GM12878 (cell line): Measurements from ENCODE around the gene MTRR. TPM values are rescaled to one million over a fixed set of nuclear protein-coding genes. Genes with fewer than 3 reads are reported as not detected.
A peak's percentile ranks its signal among the peaks of the same experiment; 100 is the strongest.
"Not testable (repeated sequence)": the region's sequence is repeated elsewhere in the genome, so short reads cannot be mapped to it uniquely, and the experiment has no call there.

Experiments used
- ATAC-seq: fragments of 200-7000 bp; cut with Tn5 transposase; 3 replicates; pipeline ENCODE4 v1.9.1; 2020; ENCODE audit warnings: mild to moderate bottlenecking, moderate library complexity
- BruUV-seq: library from RNA; stranded (reverse); fragments of 400-500 nt; replicated peaks from 2 replicates; lab custom pipeline; 2021; lab: Mats Ljungman, UMichigan
- CTCF ChIA-PET: fragments of 300-600 bp; sonication (Branson Sonifier 250); formaldehyde crosslinking; extraction: SDS; loops from one replicate; lab custom pipeline; 2021; ENCODE audit warnings: inconsistent platforms; lab: Yijun Ruan, JAX
- POLR2A ChIA-PET: fragments of 350-600 bp; formaldehyde crosslinking; extraction: SDS; loops from one replicate; lab custom pipeline; 2021; ENCODE audit warnings: inconsistent platforms; lab: Charles Lee
- RAD21 ChIA-PET: fragments of 300-600 bp; sonication (Branson Sonifier 250); formaldehyde crosslinking; loops from one replicate; lab custom pipeline; 2023; ENCODE audit warnings: antibody characterized with exemption; ENCODE audit not compliant: unreplicated experiment; lab: Charles Lee
- SMC1A ChIA-PET: fragments of 300-600 bp; sonication (Branson Sonifier 250); formaldehyde crosslinking; loops from one replicate; lab custom pipeline; 2023; ENCODE audit not compliant: unreplicated experiment, uncharacterized antibody; lab: Charles Lee
- DNase-seq: peaks from one replicate; pipeline ENCODE4 v3.0.0-alpha.2; 2011; ENCODE audit warnings: low read depth, low spot score
- FAIRE-seq: peaks from 3 replicates; lab custom pipeline; 2011; peaks lifted over from hg19 to GRCh38; lab: Jason Lieb, UNC
- H2AFZ ChIP-seq: 2 replicates; pipeline ENCODE4 v1.6.0; 2011; ENCODE audit warnings: low read depth, low read length, control low read depth; ENCODE audit not compliant: control insufficient read depth
- H3K27ac ChIP-seq: 2 replicates; pipeline ENCODE4 v1.5.1; 2011; ENCODE audit warnings: control low read depth; ENCODE audit not compliant: control insufficient read depth, insufficient read depth
- H3K27me3 ChIP-seq, 2 experiments: replicated peaks in 1 of 2; 2 replicates each; pipeline versions ENCODE4 v1.6.0 to v1.6.1; 2011; ENCODE audit warnings: low read length in 1 of 2; ENCODE audit not compliant: control insufficient read depth in 2 of 2, insufficient read depth in 2 of 2
- H3K36me3 ChIP-seq, 2 experiments: 2 replicates each; pipeline ENCODE4 v1.5.1; 2011; ENCODE audit warnings: low read length in 1 of 2; ENCODE audit not compliant: control insufficient read depth in 2 of 2, insufficient read depth in 2 of 2
- H3K4me1 ChIP-seq: 2 replicates; pipeline ENCODE4 v1.6.1; 2011; ENCODE audit warnings: mild to moderate bottlenecking, low read length, moderate library complexity, mixed read lengths; ENCODE audit not compliant: control insufficient read depth, insufficient read depth
- H3K4me2 ChIP-seq: 2 replicates; pipeline ENCODE4 v1.6.0; 2011; ENCODE audit warnings: control low read depth; ENCODE audit not compliant: control insufficient read depth, insufficient read depth
- H3K4me3 ChIP-seq: fragments of 200-600 bp; sonication (generic); 2 replicates; pipeline ENCODE4 v1.5.1; 2016
- H3K79me2 ChIP-seq: 2 replicates; pipeline ENCODE4 v1.6.0; 2011; ENCODE audit warnings: low read length; ENCODE audit not compliant: control insufficient read depth, insufficient read depth
- H3K9ac ChIP-seq: 2 replicates; pipeline ENCODE4 v1.8.0; 2011; ENCODE audit warnings: low read length, control low read depth, mixed read lengths; ENCODE audit not compliant: control insufficient read depth, insufficient read depth
- H3K9me3 ChIP-seq: replicated peaks from 3 replicates; pipeline ENCODE4 v1.5.1; 2011; ENCODE audit warnings: mild to moderate bottlenecking, low read length; ENCODE audit not compliant: control insufficient read depth, insufficient read depth
- H4K20me1 ChIP-seq: 2 replicates; pipeline ENCODE4 v1.6.0; 2011; ENCODE audit not compliant: control insufficient read depth, insufficient read depth
- BHLHE40 ChIP-seq, 2 experiments: fragments of 450-650 bp in 1 of 2; IDR thresholded peaks; 2 replicates each; pipeline ENCODE4 v1.6.1; 2011 to 2017; ENCODE audit warnings: low read depth in 2 of 2, borderline replicate concordance in 1 of 2, improper control_type of control experiment in 1 of 2, low read length in 1 of 2, mild to moderate bottlenecking in 1 of 2
- GATAD2B ChIP-seq: fragments of 450-650 bp; conservative IDR thresholded peaks from 2 replicates; pipeline ENCODE4 v1.6.1; 2017; ENCODE audit warnings: low read depth, mild to moderate bottlenecking, moderate library complexity
- IKZF1 ChIP-seq: fragments of 450-650 bp; conservative IDR thresholded peaks from 2 replicates; pipeline ENCODE4 v1.6.1; 2017; ENCODE audit warnings: antibody characterized with exemption, mild to moderate bottlenecking
- IKZF2 ChIP-seq, 2 experiments: fragments of 450-650 bp; IDR thresholded peaks; 2 replicates each; pipeline ENCODE4 v1.6.1; 2017; ENCODE audit warnings: mild to moderate bottlenecking in 2 of 2, moderate library complexity in 2 of 2
- MEF2B ChIP-seq: fragments of 450-650 bp; IDR thresholded peaks from 2 replicates; pipeline ENCODE4 v1.6.1; 2018; ENCODE audit warnings: mild to moderate bottlenecking, moderate library complexity; ENCODE audit not compliant: partially characterized antibody, poor library complexity, severe bottlenecking
- MTA2 ChIP-seq: fragments of 450-650 bp; IDR thresholded peaks from 2 replicates; pipeline ENCODE4 v1.6.1; 2016; ENCODE audit warnings: low read depth, mild to moderate bottlenecking, moderate library complexity
- WGBS: methylation state at CpG from one replicate; pipeline ENCODE4 v1.1.6; 2016; ENCODE audit warnings: low lambda C conversion rate; ENCODE audit not compliant: insufficient replicate concordance, insufficient coverage; ENCODE audit errors: missing lambda C conversion rate; 5-methylcytosine and 5-hydroxymethylcytosine counted together
- in situ Hi-C: fragments of 300-500 bp; cut with MboI; formaldehyde crosslinking; loops from 9 replicates; pipeline ENCODE4 v1.14.3; 2018; ENCODE audit warnings: mixed read lengths
- intact Hi-C: fragments of 100-400 bp; cut with micrococcal nuclease; formaldehyde crosslinking; loops from one replicate; pipeline ENCODE4 v1.14.2; 2022; ENCODE audit not compliant: unreplicated experiment
- polyA plus RNA-seq, 11 experiments: library from polyadenylated mRNA; depleted of rRNA in 4 of 11; unstranded in 6 of 11; stranded (reverse) in 5 of 11; fragments of >200 nt; fragmentation: Nextera tagmentation in 4 of 11; fragmentation: Illumina TruSeq in 1 of 11; extraction: Ambion mirVana in 4 of 11; extraction: Trizol in 1 of 11; gene quantifications; 1 replicate in 1 of 11; 2 replicates in 10 of 11; pipeline versions ENCODE4 v1.2.1 to v1.2.3, GENCODE V29; 2011 to 2016; ENCODE audit warnings: inconsistent platforms in 2 of 11, missing spikeins in 2 of 11, low read depth in 1 of 11
- total RNA-seq, 4 experiments: library from RNA; depleted of rRNA in 3 of 4; stranded (reverse); fragments of >200 nt in 3 of 4; fragmentation: Illumina TruSeq in 1 of 4; extraction: Trizol in 1 of 4; gene quantifications; 2 replicates each; pipeline versions ENCODE4 v1.2.1 to v1.2.3, GENCODE V29; 2013 to 2021
- TF ChIP-seq, protein P1 (sequence below): fragments of 450-650 bp; IDR thresholded peaks from 2 replicates; pipeline ENCODE4 v1.6.1; 2017; ENCODE audit warnings: mild to moderate bottlenecking, moderate library complexity
- TF ChIP-seq, protein P2 (sequence below): fragments of 450-650 bp; IDR thresholded peaks from 2 replicates; pipeline ENCODE4 v1.6.1; 2017; ENCODE audit warnings: low read depth, mild to moderate bottlenecking, moderate library complexity

MTRR gene
- total and polyA plus RNA-seq, 10 of the 15 experiments (the other 5 are each of a cell fraction or from before 2014, with no cell fraction given): 13.8 to 76.9 (median 38.0) TPM

DNA sequence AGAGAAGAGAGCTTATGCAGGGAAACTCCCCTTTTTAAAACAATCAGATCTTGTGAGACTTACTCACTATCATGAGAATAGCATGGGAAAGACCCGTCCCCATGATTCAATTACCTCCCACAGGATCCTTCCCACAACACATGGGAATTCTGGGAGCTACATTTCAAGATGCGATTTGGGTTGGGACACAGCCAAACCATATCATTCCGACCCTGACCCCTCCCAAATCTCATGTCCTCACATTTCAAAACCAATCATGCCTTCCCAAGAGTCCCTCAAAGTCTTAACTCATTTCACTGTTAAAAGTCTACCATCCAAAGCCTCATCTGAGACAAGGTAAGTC lies 42.5 kb downstream of the MTRR start:
- H3K27me3 ChIP-seq, H3K4me3 ChIP-seq, H2AFZ ChIP-seq, BruUV-seq, H3K79me2 ChIP-seq, H3K9ac ChIP-seq, H3K9me3 ChIP-seq, POLR2A ChIA-PET, H4K20me1 ChIP-seq, H3K4me2 ChIP-seq, H3K4me1 ChIP-seq, intact Hi-C loops, H3K36me3 ChIP-seq, FAIRE-seq, DNase-seq: not testable (repeated sequence)
- ChIA-PET SMC1A (interaction anchor here (0.8 to 1.9 kb wide), 4 partner anchors 14 to 33 kb away, joined by 3 to 5 read pairs (median 4); no protein-coding TSS in a partner anchor), RAD21 (interaction anchor here (1.0 to 2.9 kb wide), 3 partner anchors 13 to 41 kb away, joined by 3 to 11 read pairs (median 3); no protein-coding TSS in a partner anchor), CTCF (interaction anchor here (0.9 to 1.6 kb wide), 6 partner anchors 10 to 33 kb away, joined by 3 to 9 read pairs (median 4); no protein-coding TSS in a partner anchor)
- peak; percentile 42 for ATAC-seq
- in situ Hi-C loops: loop anchor here (25.0 kb wide), 1 partner anchor 1626 kb away; the partner anchor contains the start of gene SEMA5A
- WGBS: 47% methylated on average over 3 of the region's 3 CpGs
- H3K27ac ChIP-seq: peak overlapping the region; percentile 75
- TF ChIP-seq, protein P1, sequence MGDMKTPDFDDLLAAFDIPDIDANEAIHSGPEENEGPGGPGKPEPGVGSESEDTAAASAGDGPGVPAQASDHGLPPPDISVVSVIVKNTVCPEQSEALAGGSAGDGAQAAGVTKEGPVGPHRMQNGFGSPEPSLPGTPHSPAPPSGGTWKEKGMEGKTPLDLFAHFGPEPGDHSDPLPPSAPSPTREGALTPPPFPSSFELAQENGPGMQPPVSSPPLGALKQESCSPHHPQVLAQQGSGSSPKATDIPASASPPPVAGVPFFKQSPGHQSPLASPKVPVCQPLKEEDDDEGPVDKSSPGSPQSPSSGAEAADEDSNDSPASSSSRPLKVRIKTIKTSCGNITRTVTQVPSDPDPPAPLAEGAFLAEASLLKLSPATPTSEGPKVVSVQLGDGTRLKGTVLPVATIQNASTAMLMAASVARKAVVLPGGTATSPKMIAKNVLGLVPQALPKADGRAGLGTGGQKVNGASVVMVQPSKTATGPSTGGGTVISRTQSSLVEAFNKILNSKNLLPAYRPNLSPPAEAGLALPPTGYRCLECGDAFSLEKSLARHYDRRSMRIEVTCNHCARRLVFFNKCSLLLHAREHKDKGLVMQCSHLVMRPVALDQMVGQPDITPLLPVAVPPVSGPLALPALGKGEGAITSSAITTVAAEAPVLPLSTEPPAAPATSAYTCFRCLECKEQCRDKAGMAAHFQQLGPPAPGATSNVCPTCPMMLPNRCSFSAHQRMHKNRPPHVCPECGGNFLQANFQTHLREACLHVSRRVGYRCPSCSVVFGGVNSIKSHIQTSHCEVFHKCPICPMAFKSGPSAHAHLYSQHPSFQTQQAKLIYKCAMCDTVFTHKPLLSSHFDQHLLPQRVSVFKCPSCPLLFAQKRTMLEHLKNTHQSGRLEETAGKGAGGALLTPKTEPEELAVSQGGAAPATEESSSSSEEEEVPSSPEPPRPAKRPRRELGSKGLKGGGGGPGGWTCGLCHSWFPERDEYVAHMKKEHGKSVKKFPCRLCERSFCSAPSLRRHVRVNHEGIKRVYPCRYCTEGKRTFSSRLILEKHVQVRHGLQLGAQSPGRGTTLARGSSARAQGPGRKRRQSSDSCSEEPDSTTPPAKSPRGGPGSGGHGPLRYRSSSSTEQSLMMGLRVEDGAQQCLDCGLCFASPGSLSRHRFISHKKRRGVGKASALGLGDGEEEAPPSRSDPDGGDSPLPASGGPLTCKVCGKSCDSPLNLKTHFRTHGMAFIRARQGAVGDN: 0 out of 2 replicates have a peak, but pooled peaks have one; percentile 2
- TF ChIP-seq, protein P2, sequence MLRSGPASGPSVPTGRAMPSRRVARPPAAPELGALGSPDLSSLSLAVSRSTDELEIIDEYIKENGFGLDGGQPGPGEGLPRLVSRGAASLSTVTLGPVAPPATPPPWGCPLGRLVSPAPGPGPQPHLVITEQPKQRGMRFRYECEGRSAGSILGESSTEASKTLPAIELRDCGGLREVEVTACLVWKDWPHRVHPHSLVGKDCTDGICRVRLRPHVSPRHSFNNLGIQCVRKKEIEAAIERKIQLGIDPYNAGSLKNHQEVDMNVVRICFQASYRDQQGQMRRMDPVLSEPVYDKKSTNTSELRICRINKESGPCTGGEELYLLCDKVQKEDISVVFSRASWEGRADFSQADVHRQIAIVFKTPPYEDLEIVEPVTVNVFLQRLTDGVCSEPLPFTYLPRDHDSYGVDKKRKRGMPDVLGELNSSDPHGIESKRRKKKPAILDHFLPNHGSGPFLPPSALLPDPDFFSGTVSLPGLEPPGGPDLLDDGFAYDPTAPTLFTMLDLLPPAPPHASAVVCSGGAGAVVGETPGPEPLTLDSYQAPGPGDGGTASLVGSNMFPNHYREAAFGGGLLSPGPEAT: peak; percentile 95
- TF ChIP-seq IKZF2 (IDR thresholded peaks at IDR 0.05) (peak; percentile 89 to 92), MTA2 (0 out of 2 replicates have a peak, but pooled peaks have one; percentile 22), BHLHE40 (IDR thresholded peaks at IDR 0.05; ENCODE audit: borderline replicate concordance in 1 of 2, low read depth in 2 of 2, low read length in 1 of 2) (0 out of 4 replicates have a peak, but pooled peaks of 1 of the 2 experiments have one; percentile 2), GATAD2B (0 out of 2 replicates have a peak, but pooled peaks have one; percentile 24), IKZF1 (peak; percentile 83), MEF2B (peak; percentile 74)
